Activated T-helper 1 cell treated with Interleukin-2 at 50 U/mL for 16 hours (primary cell): ENCODE measurements around the gene C10orf53.
"Not testable (repeated sequence)": the region's sequence is repeated elsewhere in the genome, so short reads cannot be mapped to it uniquely, and the experiment has no call there.

Source experiments
- DNase-seq: peaks from one replicate; pipeline ENCODE4 v3.0.0-alpha.2; 2020; ENCODE audit warnings: low read depth

C10orf53 gene

DNA sequence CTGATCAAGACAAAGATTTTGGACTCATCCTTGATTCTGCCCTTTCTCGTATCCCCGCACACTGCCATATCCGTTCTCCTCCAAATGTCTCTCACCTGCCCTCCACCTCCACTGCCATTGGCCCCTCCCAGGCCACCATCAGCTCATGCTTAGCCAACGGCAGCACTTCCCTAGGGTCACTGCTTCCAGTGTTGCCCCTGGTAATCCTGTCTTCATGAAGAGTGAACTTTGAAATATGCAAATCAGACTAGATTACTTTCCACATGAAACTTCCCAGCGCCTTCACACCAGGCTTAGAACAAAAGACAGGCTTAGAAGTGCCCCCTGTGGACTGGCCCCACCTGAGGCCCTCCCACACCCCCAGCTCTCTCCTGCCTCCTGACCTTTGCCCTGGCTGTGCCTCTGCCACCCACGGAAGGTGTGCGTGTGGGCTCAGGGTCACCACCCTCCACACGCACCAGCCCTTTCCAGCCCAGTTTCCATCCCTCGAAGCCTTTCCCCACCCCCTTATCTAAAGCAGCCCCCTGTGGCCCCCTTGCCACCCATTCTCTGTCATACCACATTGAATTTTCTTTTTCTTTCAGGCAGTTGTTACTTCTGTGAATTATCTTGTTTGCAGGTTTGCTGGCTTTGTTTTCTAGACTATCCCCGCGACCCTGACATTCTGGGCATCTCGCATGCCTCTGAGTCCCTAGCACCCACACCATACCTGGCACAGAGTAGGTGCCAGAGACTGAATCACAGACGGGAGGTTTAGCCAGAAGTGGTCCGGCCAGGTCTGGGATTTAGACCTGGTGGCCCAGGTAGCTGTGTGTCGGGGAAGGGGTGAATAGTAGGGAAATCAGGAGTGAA, 26.8 kb upstream of the C10orf53 start:
- no peak for DNase-seq

DNA sequence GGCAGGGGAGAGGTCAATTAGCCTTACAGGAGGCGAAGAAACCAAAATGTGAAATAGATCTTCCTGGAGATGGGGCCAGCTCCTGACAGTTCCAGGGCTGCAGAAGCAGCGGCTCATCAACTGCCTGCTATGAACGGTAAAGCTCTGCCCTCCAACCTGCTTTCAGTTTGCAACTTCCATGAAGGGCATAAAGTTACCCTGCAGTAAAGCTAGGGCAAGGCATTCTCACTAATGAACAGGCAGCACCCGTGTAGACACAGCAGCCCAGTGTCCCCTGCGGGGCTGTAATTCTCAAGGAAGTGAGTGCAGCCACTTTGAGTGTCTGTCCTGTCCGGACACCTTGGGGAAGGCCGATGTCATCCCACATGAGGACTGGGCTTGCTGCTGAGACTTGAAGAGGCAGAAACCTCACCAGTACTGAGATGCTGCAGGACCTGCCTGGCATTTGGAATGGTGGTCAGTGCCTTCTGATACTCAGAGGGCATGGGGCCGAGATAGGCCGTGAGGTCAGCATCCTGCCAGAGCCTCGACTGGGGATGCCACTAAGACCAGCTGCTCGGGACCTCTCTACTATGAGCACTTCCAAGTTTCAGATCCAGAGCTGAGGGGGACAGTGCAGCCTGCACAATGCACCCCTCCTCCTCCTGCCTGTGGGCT, 26.1 kb upstream of the C10orf53 start:
- DNase-seq, result no peak

DNA sequence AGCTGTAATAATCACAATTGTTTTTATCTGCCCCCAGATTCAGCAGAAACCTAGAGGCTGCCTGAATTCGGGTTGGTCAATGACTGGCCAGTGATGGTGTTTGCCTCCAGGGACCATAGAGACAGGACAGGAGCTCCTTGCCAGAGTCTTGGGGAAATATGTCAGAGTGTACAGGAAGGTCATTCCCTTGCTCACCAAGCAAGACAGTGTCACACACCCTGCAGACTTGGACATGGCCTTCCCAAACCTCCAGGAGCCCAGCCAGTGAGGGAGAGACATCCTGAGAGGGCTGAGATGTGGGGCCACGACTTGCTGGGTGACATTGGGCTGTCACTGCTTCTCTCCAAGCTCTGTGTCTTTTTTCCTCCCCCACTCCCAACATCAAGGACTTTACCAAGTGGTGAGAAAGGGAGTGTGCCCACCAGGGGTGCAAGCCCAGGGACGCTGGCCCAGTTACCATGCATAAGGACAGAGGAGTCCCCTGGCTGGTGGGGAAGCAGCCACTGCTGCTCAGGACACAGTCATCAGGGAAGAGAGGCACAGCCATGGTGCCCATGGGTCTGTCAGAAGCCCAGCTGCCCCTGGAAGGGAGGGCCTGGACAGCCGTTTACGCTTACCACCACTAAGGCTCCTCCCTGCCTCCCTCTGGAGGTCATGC, 25.3 kb upstream of the C10orf53 start:
- no peak for DNase-seq

DNA sequence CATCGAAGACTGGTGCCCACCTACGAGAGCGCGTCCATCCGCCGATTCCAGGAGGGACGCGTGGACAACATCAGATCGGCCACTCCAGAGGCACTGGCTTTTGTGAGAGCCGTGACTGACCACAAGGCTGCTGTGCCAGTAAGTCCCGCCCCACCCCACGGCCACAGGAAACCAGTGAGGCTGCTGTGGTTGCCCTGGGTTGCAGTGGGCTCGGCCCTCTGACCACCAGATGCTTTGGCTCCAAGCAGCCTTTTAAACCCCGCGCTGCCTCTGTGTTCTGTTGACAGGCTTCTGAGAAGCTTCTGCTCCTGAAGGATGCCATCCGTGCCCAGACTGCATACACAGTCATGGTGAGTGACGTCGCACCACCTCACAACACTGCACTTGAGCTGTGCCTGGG, 24.4 kb upstream of the C10orf53 start:
- DNase-seq, result no peak

DNA sequence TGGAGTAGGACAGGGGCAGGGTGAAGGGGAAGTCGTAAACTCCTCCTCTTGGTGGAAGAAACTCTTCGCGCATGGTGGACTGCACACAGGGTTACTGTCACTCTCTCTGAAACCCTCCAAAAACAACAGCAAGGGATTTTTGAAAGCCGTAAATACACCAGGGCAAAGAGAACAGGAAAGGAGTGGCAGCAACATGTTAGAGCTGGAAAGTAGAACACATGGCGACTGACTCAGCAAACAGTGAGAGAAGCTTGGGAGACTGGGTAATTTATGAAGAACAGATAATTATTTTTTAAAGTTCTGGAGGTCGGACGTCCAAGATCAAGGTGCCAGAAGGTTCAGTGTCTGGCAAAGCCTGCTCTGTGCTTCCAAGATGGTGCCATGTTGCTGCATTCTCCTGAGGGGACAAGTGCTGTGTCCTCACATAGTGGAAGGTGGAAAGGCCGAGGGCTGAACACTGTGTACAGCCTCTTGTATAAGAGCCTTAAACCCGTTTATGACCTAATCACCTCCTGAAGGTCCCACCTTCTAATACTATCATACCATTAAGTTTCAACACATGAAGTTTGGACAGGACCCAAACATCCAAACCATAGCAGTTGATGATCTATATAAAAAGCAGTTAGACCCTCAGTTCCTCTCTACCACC, 22.5 kb upstream of the C10orf53 start:
- DNase-seq, result no peak

DNA sequence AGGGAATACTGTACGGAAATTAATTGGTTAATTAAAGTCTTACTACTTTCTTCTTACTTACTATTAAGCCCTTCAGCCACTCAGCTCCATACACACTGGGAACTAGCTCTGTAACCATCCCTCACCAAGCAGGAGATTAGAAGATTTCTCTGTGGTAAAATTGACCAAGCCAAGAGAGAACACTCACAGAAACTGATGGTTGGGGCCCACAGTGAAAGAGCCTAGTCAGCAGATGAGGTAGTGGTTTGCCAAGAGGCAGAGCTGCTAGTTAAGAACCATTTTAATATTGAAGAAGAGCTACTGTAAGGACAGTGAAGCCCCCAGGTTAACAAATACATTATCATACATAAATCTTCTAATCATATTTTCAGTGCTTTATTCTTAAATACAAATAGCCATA, 21.8 kb upstream of the C10orf53 start:
- DNase-seq, result no peak

DNA sequence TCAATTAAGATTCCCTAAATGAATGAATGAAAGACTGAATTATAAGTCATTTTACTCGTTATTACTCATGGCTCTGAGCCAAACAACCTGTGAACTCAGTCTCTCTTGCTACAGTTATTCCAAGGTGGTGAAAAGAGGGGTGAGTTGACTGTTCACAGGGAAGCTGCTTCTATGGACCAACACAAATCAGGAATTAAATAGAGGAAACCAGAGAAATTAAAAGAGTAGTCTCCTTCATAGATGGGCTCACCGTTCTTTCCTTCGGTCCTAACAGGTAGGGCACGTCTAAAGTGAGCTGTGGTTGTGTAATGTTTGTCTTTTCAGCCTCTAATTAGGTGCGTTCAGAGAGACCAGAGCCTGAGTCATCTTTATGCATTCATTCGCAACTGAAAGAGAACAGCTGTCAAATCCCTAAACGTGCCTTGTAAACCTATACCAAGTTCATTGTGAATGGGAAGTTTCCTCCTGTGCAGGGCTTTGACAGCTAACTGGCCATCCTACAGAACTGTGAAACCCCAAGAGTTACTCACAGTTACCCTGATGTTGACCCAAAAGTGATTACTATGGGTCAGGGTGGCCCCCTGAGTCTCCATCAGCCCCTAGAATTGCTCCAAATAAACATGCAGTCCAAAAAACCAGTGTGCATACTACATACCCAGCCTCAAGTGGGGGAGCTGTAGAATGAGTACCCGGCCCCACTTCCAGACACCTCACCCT, 18.2 kb upstream of the C10orf53 start:
- DNase-seq, result no peak

DNA sequence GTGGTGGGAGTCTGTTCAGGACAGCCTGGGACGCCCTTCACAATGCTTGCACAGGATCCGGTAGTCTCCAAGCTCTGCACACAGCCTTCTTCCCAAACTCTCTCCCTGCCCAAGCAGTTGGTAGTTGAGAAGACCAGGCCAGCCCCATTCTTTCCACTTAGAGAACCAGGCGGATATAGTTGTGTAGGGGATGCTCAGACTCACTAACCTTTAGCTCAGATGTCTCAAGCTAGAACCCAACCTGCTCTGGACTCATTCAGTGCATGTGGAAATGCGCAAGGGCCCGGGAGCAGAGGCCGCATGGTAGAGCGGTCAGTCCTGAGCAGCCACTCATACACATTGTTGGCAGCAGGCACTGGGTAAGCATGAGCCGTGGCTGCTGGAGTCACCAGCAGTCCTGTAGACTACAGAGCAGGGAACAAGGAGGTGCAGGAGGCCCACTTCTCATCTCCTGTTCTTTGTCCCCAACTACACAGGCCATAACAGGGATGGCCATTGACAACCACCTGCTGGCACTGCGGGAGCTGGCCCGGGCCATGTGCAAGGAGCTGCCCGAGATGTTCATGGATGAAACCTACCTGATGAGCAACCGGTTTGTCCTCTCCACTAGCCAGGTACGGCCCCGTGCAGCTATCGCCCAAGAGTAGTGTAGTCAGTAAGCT, 17.2 kb upstream of the C10orf53 start:
- no peak for DNase-seq

DNA sequence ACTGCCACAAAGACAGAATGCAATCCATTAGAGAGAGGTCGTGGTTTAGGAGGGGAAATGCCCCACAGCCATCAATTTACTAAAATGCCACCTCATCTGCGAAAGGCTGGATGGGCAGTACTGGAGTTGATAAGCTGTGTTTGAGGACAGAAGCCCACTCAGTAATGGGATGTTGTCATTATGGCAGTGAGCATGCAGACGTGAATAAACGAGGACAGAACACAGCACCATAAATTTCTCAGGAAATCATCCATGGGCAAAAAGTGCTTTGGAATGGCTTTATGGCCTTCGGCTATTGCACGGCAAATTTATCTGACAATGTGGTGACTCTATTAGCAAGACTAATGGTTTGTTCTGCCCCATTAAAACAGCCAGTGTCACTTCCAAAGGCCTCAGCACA, 15.9 kb upstream of the C10orf53 start:
- no peak for DNase-seq

DNA sequence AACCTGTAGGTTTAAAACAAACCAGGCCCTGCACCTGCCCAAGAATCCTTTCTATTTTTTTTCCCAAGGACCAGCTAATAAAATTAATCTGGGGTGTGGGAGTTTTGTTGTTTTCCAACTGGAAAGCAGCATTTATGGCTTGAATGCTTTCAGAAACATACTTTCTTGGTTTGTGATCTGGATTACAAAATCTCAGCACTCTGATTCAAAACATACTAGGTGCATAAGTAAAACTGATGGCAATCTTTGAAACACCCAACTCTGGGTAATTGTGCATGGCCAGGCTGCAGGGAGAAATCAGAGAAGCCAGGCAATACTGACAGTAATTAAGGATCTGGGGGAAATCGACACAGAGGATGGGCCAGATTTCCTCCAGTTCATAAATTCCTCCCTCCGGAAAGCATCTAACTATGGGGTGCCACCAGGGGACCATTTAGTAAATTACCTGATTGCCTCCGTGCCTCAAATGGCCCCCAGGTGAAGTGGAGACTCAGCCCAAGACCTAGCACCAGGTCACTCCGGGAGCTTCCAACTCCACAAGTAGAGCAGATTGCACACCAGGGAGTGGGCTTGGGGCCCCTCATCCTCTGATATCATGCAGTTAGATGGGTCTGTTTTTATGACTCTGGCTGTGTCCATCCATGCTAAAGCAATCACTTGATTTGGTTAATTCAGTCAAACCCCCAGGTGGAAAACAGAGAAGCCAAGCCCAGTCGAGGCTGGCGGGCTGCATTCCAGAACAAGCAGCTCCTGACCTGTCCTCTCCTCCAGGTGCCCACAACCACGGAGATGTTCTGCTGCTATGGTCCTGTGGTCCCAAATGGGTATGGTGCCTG, 15.2 kb upstream of the C10orf53 start:
- no peak for DNase-seq

DNA sequence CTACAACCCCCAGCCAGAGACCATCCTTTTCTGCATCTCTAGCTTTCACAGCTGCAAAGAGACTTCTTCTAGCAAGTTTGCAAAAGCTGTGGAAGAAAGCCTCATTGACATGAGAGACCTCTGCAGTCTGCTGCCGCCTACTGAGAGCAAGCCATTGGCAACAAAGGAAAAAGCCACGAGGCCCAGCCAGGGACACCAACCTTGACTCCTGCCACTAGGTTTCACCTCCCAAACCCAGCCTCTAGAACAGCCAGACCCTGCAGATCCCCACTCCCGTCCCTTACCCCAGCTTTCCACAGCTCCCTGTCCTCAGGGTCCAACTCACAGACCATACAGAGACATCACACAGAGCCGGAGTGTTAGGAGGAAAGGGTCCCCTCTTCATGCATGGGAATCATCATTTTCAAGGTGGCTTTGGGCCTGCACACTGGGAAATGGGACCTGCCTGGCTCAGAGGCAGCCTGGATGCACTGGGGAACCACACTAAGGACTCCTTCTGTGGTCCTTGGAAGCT, 14.6 kb upstream of the C10orf53 start:
- DNase-seq, result no peak

DNA sequence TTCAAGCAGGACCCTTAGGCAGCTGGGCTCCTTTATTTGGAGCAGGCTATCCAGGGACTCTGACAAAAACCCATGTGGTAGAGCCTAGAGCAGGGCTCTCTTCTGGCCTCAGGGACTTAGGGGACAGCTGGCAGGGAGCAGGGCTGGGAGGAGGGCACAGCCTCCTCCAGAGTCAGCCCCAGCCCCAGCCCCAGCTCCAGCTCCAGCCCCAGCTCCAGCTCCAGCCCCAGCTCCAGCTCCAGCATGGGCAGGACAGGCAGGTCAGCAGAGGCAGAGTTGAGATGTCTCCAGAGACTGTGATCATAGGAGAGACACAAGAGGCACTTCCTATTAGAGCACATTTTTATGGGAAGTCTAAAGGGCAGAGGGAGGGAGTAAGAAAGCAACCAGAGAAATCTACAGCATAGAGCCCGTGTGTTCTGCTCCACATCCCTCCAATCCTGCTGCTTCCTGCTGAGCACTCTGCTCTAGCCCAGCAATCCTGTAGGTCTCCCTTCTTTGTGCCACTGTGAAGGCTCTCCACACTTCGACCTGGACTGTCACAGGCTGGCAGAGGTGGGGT, 13.3 kb upstream of the C10orf53 start:
- no peak for DNase-seq

DNA sequence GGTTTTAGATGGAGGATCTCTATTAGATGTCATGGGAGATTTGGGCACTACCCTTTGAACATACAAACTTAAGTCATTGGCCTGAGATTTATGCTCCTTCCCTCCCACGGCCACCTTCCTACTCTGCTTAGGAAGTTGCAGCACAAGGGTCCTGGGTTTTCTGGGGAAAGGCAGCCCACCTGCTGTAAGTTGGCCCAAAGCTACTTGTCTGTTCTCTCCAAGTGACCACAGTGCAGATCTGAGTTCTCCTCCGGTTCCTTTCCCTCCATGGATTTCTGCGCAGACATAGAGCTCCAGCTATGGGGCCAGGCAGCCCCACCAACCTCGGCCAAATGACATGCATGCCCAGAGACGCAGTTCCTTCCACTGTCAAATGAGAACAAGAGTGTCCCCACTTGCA, 12.8 kb upstream of the C10orf53 start:
- no peak for DNase-seq

DNA sequence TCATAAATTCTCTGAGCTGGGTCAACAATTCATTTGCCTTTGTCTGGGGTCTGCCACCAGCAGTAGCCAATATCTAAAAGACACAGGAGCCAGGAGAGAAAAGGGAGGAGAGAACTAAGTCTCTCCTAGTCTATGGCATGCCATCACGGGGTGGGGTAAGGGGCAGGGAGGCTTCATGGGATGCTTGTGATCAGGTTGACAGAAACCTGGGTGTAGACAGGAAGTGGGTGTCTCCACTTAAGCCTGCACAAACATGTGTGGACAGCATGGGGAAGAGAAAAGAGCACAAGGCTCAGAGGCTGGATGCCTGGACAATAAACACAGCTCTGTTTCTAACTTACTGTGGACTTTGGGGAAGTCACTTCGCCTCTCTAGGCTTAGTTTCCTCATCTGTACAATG, 11.5 kb upstream of the C10orf53 start:
- no peak for DNase-seq

DNA sequence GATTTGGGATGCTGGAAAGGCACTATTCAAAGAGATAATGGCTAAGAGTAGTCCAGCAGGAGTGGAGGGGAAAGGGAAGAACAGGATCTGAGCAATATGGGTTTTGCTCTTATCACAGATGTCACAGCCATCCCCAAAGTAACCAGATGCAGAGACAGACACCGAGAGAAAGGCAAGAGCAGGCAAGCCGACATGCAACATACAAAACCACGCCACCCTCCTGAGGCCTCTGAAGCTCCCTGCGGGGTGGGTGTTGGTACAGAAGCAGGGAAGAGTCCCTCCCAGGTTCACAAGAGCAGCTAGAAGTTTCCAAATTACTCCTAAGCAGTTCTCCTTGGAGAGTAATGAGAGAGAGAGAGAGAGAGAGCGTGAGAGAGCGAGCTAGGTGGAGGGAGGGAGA, 10.8 kb upstream of the C10orf53 start:
- DNase-seq, result no peak

DNA sequence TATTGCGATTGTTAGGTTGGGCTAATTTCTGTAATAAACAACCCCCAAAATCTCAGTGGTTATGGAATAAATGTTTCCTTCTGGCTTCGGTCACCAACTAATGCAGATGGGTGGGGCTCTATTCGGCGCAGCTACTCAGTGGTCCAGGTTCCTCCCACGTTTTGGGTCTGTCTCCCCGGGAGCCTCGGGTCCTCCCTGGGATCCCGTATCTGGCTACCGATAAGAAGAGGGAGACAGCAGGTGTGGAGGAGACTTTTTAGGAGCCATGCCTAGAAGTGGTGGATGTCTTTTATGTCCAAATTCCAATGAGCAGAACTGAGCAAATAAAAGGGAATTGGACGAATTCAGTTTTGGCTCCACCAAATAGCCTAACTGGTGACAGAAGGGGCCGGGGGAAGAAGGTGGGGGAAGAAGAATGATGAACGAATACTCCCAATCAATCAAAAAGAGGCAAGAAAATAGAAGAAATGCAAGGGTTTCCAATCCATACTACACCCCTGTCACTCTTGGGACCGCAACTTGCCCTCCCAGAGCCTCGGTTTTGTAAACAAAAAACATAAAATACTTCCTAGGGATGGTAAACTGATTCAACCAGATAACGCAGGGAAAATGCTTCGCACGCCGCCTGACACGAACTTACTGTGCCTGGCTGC, 498 bp upstream of the C10orf53 start:
- DNase-seq, result no peak

DNA sequence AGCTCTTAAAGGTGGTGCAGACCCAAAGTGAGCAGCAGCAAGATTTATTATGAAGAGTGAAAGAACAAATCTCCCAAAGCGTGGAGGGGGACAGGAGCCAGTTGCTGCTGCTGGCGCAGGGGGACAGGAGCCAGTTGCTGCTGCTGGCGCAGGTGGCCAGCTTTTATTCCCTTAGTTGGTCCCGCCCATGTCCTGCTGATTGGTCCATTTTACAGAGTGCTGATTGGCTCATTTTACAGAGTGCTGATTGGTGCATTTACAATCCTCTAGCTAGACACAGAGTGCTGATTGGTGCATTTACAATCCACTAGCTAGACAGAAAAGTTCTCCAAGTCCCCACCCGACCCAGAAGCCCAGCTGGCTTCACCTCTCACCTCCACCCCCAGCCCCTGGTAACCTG, 3.0 kb downstream of the C10orf53 start:
- DNase-seq, result not testable (repeated sequence)

DNA sequence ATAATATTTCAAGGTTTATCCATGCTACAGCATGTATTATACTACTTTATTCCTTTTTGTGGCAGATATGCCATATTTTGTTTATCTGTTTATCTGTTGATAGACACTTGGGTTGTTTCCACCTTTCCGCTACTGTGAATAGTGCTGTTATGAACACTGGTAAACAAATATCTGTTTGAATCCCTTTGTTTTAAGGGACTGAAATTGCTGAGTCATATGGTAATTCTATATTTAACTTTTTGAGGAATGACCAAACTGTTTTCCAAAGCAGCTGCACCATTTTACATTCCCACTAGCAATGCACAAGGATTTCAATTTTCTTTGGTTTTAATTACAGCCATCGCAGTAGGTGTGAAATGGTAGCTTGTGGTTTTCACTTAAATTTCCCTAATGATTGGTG, 3.4 kb downstream of the C10orf53 start:
- no peak for DNase-seq

DNA sequence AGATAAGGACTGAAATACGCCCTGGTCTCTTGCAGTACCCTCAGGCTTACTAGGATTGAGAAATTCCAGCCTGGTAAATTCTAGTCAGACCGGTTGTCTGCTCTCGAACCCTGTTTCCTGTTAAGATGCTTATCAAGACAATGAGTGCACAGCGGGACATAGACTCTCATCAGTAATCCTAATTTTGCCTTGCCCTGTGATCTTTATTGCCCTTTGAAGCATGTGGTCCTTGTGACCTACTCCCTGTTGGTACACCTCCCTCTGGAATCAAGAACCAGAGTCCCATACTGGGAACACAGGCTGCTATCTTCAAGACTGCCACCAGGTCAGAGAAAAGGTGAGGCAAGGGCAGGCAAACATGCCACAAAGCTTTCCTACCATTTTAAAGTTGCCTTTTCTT, 7.2 kb downstream of the C10orf53 start:
- DNase-seq, result no peak
